H1 (cell line): ENCODE results near the gene SNRPB2. TPM values are rescaled to one million over a fixed set of nuclear protein-coding genes. Genes with fewer than 3 reads are reported as not detected.

Experiments
- CTCF ChIA-PET: fragments of 300-600 bp; sonication (Branson Sonifier 250); formaldehyde crosslinking; loops from one replicate; lab custom pipeline; 2021; ENCODE audit not compliant: partially characterized antibody; lab: Charles Lee
- POLR2A ChIA-PET: fragments of 300-600 bp; sonication (Branson Sonifier 250); formaldehyde crosslinking; loops from one replicate; lab custom pipeline; 2021; ENCODE audit warnings: inconsistent platforms; ENCODE audit not compliant: partially characterized antibody; lab: Charles Lee
- DNase-seq, 2 experiments: peaks; one replicate each; pipeline versions ENCODE4 v3.0.0 to v3.0.0-alpha.2; 2010 to 2022; ENCODE audit warnings: low spot score in 2 of 2, low read depth in 1 of 2, mixed read lengths in 1 of 2
- FAIRE-seq: peaks from 2 replicates; lab custom pipeline; 2011; peaks lifted over from hg19 to GRCh38; lab: Jason Lieb, UNC
- H2AFZ ChIP-seq: 2 replicates; pipeline ENCODE4 v1.8.1; 2012; ENCODE audit warnings: low read length, inconsistent platforms
- H2AK5ac ChIP-seq: 2 replicates; pipeline ENCODE4 v1.6.1; 2013; ENCODE audit warnings: low read depth, low read length
- H2BK120ac ChIP-seq: replicated peaks from 2 replicates; pipeline ENCODE3; 2013; ENCODE audit warnings: low read depth, low read length, inconsistent platforms
- H2BK12ac ChIP-seq: 2 replicates; pipeline ENCODE4 v1.6.1; 2013; ENCODE audit warnings: low read depth, low read length
- H2BK15ac ChIP-seq: 2 replicates; pipeline ENCODE4 v1.6.1; 2013; ENCODE audit warnings: low read length
- H2BK20ac ChIP-seq: 2 replicates; pipeline ENCODE4 v1.6.1; 2013; ENCODE audit warnings: low read length
- H2BK5ac ChIP-seq: 2 replicates; pipeline ENCODE4 v1.6.1; 2013; ENCODE audit warnings: low read depth, low read length
- H3K14ac ChIP-seq: 2 replicates; pipeline ENCODE4 v1.6.1; 2013; ENCODE audit warnings: inconsistent platforms; ENCODE audit not compliant: insufficient read length
- H3K18ac ChIP-seq: 2 replicates; pipeline ENCODE4 v1.6.1; 2013; ENCODE audit warnings: low read length; ENCODE audit errors: extremely low read depth
- H3K23ac ChIP-seq: 2 replicates; pipeline ENCODE4 v1.6.1; 2013; ENCODE audit warnings: inconsistent platforms; ENCODE audit not compliant: insufficient read length
- H3K23me2 ChIP-seq: 2 replicates; pipeline ENCODE4 v1.6.1; 2013; ENCODE audit warnings: low read depth, low read length
- H3K27ac ChIP-seq: 2 replicates; pipeline ENCODE4 v1.6.1; 2011; ENCODE audit warnings: low read depth, low read length, inconsistent platforms
- H3K27me3 ChIP-seq, 4 experiments: replicated peaks in 1 of 4; 1 replicate in 1 of 4; 2 replicates in 3 of 4; pipeline versions ENCODE4 v1.6.1 to v1.8.1; 2011 to 2013; ENCODE audit warnings: low read length in 3 of 4, mild to moderate bottlenecking in 3 of 4, inconsistent platforms in 2 of 4, mixed read lengths in 2 of 4, moderate library complexity in 1 of 4; ENCODE audit not compliant: control insufficient read depth in 3 of 4, insufficient read depth in 3 of 4; ENCODE audit errors: extremely low read depth in 1 of 4
- H3K36me3 ChIP-seq, 4 experiments: 2 replicates each; pipeline versions ENCODE4 v1.6.1 to v1.8.1; 2011 to 2013; ENCODE audit warnings: mild to moderate bottlenecking in 4 of 4, low read length in 3 of 4, moderate library complexity in 2 of 4, control low read depth in 1 of 4, inconsistent platforms in 1 of 4; ENCODE audit not compliant: insufficient read depth in 4 of 4, control insufficient read depth in 2 of 4
- H3K4ac ChIP-seq: replicated peaks from 2 replicates; pipeline ENCODE3; 2013; ENCODE audit warnings: low read length, low read depth, mixed read lengths, inconsistent platforms; ENCODE audit not compliant: insufficient read length
- H3K4me1 ChIP-seq, 4 experiments: replicated peaks in 1 of 4; 1 replicate in 1 of 4; 2 replicates in 3 of 4; pipeline versions ENCODE4 v1.6.1 to v1.8.1; 2011 to 2013; ENCODE audit warnings: low read length in 3 of 4, inconsistent platforms in 2 of 4, mixed read lengths in 1 of 4; ENCODE audit not compliant: insufficient read depth in 4 of 4, control insufficient read depth in 3 of 4
- H3K4me2 ChIP-seq, 2 experiments: 2 replicates each; pipeline versions ENCODE4 v1.6.1 to v1.8.1; 2011 to 2013; ENCODE audit warnings: low read depth in 2 of 2, low read length in 2 of 2, control low read depth in 1 of 2, inconsistent platforms in 1 of 2, mild to moderate bottlenecking in 1 of 2; ENCODE audit not compliant: insufficient read depth in 1 of 2
- H3K4me3 ChIP-seq, 4 experiments: fragments of 200-600, 300-600 bp in 1 of 4; sonication (generic), shearing (Covaris generic), sonication (Bioruptor Twin) in 1 of 4; 2 replicates each; pipeline versions ENCODE4 v1.5.1 to v1.8.1; 2011 to 2016; ENCODE audit warnings: low read length in 4 of 4, low read depth in 3 of 4, control low read depth in 2 of 4, inconsistent platforms in 2 of 4, mild to moderate bottlenecking in 2 of 4, mixed read lengths in 1 of 4, moderate library complexity in 1 of 4; ENCODE audit not compliant: insufficient read depth in 2 of 4; ENCODE audit errors: extremely low read depth in 1 of 4
- H3K56ac ChIP-seq: replicated peaks from 2 replicates; pipeline ENCODE3; 2013; ENCODE audit warnings: low read depth, mild to moderate bottlenecking, mixed read lengths, low read length, inconsistent platforms; ENCODE audit not compliant: insufficient read length
- H3K79me1 ChIP-seq: 2 replicates; pipeline ENCODE4 v1.6.1; 2013; ENCODE audit warnings: low read depth, low read length, control low read depth
- H3K79me2 ChIP-seq, 2 experiments: 2 replicates each; pipeline versions ENCODE4 v1.6.1 to v1.8.1; 2012 to 2013; ENCODE audit warnings: low read length in 2 of 2, mild to moderate bottlenecking in 2 of 2, inconsistent platforms in 1 of 2; ENCODE audit not compliant: insufficient read depth in 2 of 2, control insufficient read depth in 1 of 2
- H3K9ac ChIP-seq, 4 experiments: replicated peaks in 1 of 4; 1 replicate in 1 of 4; 2 replicates in 3 of 4; pipeline versions ENCODE4 v1.6.1 to v1.8.1; 2011 to 2013; ENCODE audit warnings: low read depth in 3 of 4, low read length in 3 of 4, control low read depth in 2 of 4, mild to moderate bottlenecking in 2 of 4, moderate library complexity in 2 of 4, inconsistent platforms in 1 of 4; ENCODE audit errors: extremely low read depth in 1 of 4
- H3K9me3 ChIP-seq, 2 experiments: 2 replicates each; pipeline versions ENCODE4 v1.6.1 to v1.8.1; 2012 to 2013; ENCODE audit warnings: mild to moderate bottlenecking in 2 of 2, moderate library complexity in 2 of 2, control low read depth in 1 of 2, inconsistent platforms in 1 of 2, low read depth in 1 of 2, low read length in 1 of 2, mixed read lengths in 1 of 2; ENCODE audit not compliant: insufficient read depth in 2 of 2
- H4K20me1 ChIP-seq, 2 experiments: replicated peaks in 1 of 2; 2 replicates each; pipeline versions ENCODE3 to v1.8.1; 2011 to 2013; ENCODE audit warnings: inconsistent platforms in 2 of 2, low read length in 2 of 2, mild to moderate bottlenecking in 1 of 2; ENCODE audit not compliant: insufficient read depth in 2 of 2, control insufficient read depth in 1 of 2
- H4K5ac ChIP-seq: 2 replicates; pipeline ENCODE4 v1.6.1; 2013; ENCODE audit warnings: low read length, low read depth, mixed read lengths, inconsistent platforms; ENCODE audit not compliant: insufficient read length
- H4K8ac ChIP-seq: 2 replicates; pipeline ENCODE4 v1.8.0; 2013; ENCODE audit warnings: mild to moderate bottlenecking, moderate library complexity, low read length, inconsistent platforms; ENCODE audit not compliant: insufficient read depth; ENCODE audit errors: extremely low read depth
- H4K91ac ChIP-seq: replicated peaks from 2 replicates; pipeline ENCODE3; 2013; ENCODE audit warnings: low read length, mixed read lengths, inconsistent platforms; ENCODE audit not compliant: insufficient read length
- CHD1 ChIP-seq: IDR thresholded peaks from 2 replicates; pipeline ENCODE4 v1.6.1; 2012; ENCODE audit warnings: low read depth, low read length, improper control_type of control experiment
- EGR1 ChIP-seq: IDR thresholded peaks from 2 replicates; pipeline ENCODE4 v1.6.1; 2011; ENCODE audit warnings: low read depth, low read length, borderline replicate concordance
- MAFK ChIP-seq: IDR thresholded peaks from 2 replicates; pipeline ENCODE4 v1.6.1; 2012; ENCODE audit warnings: low read depth, mild to moderate bottlenecking, improper control_type of control experiment, low read length
- POLR2AphosphoS5 ChIP-seq: IDR thresholded peaks from 2 replicates; pipeline ENCODE4 v1.6.1; 2011; ENCODE audit warnings: low read depth, low read length
- RNF2 ChIP-seq: fragments of 200-900, 300-1000 bp; sonication (generic); IDR thresholded peaks from 2 replicates; pipeline ENCODE4 v1.7.1; 2016; ENCODE audit warnings: borderline replicate concordance, low read depth, mild to moderate bottlenecking, antibody characterized with exemption, low read length; ENCODE audit not compliant: poor library complexity, severe bottlenecking; ENCODE audit errors: missing control alignments
- SRF ChIP-seq: IDR thresholded peaks from 2 replicates; pipeline ENCODE4 v1.6.1; 2011; ENCODE audit warnings: mild to moderate bottlenecking, low read depth, low read length, moderate library complexity
- TAF1 ChIP-seq: IDR thresholded peaks from 2 replicates; pipeline ENCODE4 v1.6.1; 2011; ENCODE audit warnings: mild to moderate bottlenecking, low read depth, low read length
- TAF7 ChIP-seq: optimal IDR thresholded peaks from 2 replicates; pipeline ENCODE3; 2011; ENCODE audit warnings: low read depth, mild to moderate bottlenecking, inconsistent platforms, low read length, moderate library complexity, borderline replicate concordance
- YY1 ChIP-seq: IDR thresholded peaks from 2 replicates; pipeline ENCODE4 v1.6.1; 2011; ENCODE audit warnings: low read depth, mild to moderate bottlenecking, low read length
- WGBS, 2 experiments: shearing (Covaris generic) in 1 of 2; methylation state at CpG; one replicate each; pipeline versions ENCODE4 v1.1.6 to v1.1.7; 2013 to 2015; ENCODE audit warnings: low lambda C conversion rate in 2 of 2, mixed read lengths in 2 of 2, inconsistent platforms in 1 of 2, low coverage in 1 of 2, missing lambda C conversion rate in 1 of 2; ENCODE audit not compliant: insufficient replicate concordance in 2 of 2, insufficient coverage in 1 of 2, insufficient read length in 1 of 2; ENCODE audit errors: extremely low coverage in 1 of 2, missing lambda C conversion rate in 1 of 2; 5-methylcytosine and 5-hydroxymethylcytosine counted together
- polyA plus RNA-seq, 7 experiments: library from polyadenylated mRNA; depleted of rRNA in 3 of 7; stranded (reverse) in 5 of 7; unstranded in 2 of 7; fragments of >200 nt in 5 of 7; fragments of 200-250 nt in 2 of 7; gene quantifications; 1 replicate in 5 of 7; 2 replicates in 1 of 7; 4 replicates in 1 of 7; pipeline versions ENCODE4 v1.2.1 to v1.2.3, GENCODE V29; 2011 to 2013; ENCODE audit warnings: missing spikeins in 2 of 7, mixed read lengths in 2 of 7
- total RNA-seq: library from RNA; stranded (reverse); fragmentation: NEBNext Ultra II Directional; extraction: Animal tissue kit (Norgen Biotek cat#: 25700); gene quantifications from 2 replicates; pipeline ENCODE4 v1.2.1, GENCODE V29; 2021
- TF ChIP-seq, protein P1 (sequence below): IDR thresholded peaks from 2 replicates; pipeline ENCODE4 v1.6.1; 2012; ENCODE audit warnings: low read length, inconsistent platforms
- TF ChIP-seq, protein P2 (sequence below): IDR thresholded peaks from 2 replicates; pipeline ENCODE4 v1.6.1; 2012; ENCODE audit warnings: inconsistent platforms
- TF ChIP-seq, protein P3 (sequence below): IDR thresholded peaks from 2 replicates; pipeline ENCODE4 v1.6.1; 2012; ENCODE audit warnings: inconsistent platforms

Gene SNRPB2
- total and polyA plus RNA-seq, 2 of the 8 experiments (the other 6 are each of a cell fraction or from before 2014, with no cell fraction given), result 49.4 to 102 TPM

DNA sequence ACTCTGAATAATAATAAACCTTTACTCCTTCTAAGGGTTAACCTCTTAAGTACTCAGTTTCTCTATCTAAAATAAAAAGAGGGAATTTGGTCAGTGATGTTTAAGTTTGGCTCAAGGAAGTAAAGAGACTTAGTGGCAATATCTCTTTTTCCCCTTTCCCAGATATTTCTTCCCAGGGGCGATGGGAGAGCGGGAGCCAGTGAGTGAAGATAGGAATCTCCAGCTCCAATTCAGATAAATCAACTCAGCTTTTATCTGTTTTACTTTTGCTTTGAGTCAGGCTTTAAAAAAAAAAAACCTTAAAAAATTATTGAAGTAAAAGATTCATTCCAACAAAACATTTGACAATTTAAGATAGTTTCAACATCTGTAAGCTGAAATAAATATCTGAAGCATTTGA, 45.4 kb upstream of the SNRPB2 start:
- Histone ChIP-seq H4K91ac (no peak overlapping the region), H3K9me3 (no peaks in the 10 kb centered on the region), H2BK15ac (no peak overlapping the region), H3K79me1 (no peaks in the 10 kb centered on the region), H3K27me3 (no peaks in the 10 kb centered on the region), H2BK5ac (no peak overlapping the region), H3K4me1 (no peaks in the 10 kb centered on the region), H3K4me3 (no peak overlapping the region), H3K9ac (no peak overlapping the region), H2BK12ac (no peak overlapping the region), H3K36me3 (no peaks in the 10 kb centered on the region), H4K8ac (no peak overlapping the region), H3K27ac (no peak overlapping the region), H2AK5ac (no peak overlapping the region), H2BK20ac (no peak overlapping the region), H2AFZ (no peak overlapping the region), H3K14ac (no peak overlapping the region), H3K4ac (no peak overlapping the region), H3K79me2 (no peaks in the 10 kb centered on the region), H4K5ac (no peak overlapping the region), H4K20me1 (no peaks in the 10 kb centered on the region), H2BK120ac (no peak overlapping the region), H3K23ac (no peak overlapping the region), H3K18ac (no peak overlapping the region), H3K56ac (no peak overlapping the region), H3K23me2 (no peaks in the 10 kb centered on the region), H3K4me2 (no peak overlapping the region)
- CTCF ChIA-PET, result interaction anchor here (1.0 kb wide), 1 partner anchor 17 kb away, joined by 4 read pairs; no protein-coding TSS in a partner anchor
- POLR2A ChIA-PET, result no interaction called here
- no peak for DNase-seq
- WGBS, 2 experiments, result 94% methylated on average over 2 of the region's 2 CpGs; no CpG with 5 or more reads in 1 of the 2 experiments
- FAIRE-seq, result no peak
- no peak for TF ChIP-seq RNF2
- TF ChIP-seq, protein P1, sequence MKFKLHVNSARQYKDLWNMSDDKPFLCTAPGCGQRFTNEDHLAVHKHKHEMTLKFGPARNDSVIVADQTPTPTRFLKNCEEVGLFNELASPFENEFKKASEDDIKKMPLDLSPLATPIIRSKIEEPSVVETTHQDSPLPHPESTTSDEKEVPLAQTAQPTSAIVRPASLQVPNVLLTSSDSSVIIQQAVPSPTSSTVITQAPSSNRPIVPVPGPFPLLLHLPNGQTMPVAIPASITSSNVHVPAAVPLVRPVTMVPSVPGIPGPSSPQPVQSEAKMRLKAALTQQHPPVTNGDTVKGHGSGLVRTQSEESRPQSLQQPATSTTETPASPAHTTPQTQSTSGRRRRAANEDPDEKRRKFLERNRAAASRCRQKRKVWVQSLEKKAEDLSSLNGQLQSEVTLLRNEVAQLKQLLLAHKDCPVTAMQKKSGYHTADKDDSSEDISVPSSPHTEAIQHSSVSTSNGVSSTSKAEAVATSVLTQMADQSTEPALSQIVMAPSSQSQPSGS, result no peak
- no peak for TF ChIP-seq TAF1
- no peak for TF ChIP-seq MAFK
- TF ChIP-seq TAF7, result no peak
- no peak for TF ChIP-seq SRF
- TF ChIP-seq CHD1, result no peak
- TF ChIP-seq, protein P2, sequence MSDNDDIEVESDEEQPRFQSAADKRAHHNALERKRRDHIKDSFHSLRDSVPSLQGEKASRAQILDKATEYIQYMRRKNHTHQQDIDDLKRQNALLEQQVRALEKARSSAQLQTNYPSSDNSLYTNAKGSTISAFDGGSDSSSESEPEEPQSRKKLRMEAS, result no peak
- TF ChIP-seq, protein P3, sequence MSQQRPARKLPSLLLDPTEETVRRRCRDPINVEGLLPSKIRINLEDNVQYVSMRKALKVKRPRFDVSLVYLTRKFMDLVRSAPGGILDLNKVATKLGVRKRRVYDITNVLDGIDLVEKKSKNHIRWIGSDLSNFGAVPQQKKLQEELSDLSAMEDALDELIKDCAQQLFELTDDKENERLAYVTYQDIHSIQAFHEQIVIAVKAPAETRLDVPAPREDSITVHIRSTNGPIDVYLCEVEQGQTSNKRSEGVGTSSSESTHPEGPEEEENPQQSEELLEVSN, result no peak
- no peak for TF ChIP-seq POLR2AphosphoS5
- TF ChIP-seq EGR1, result no peak
- no peak for TF ChIP-seq YY1
